Coronary artery (tissue), 2 donors: Measurements from ENCODE around the gene PPP3R2.
"Not testable (repeated sequence)": the region's sequence is repeated elsewhere in the genome, so short reads cannot be mapped to it uniquely, and the experiment has no call there.

Experiments
- DNase-seq: peaks from one replicate; pipeline ENCODE4 v3.0.0-alpha.2; 2017; ENCODE audit warnings: low spot score
- H3K27ac ChIP-seq, 2 donors: fragments of 200-600 bp; sonication (generic); one replicate each; pipeline ENCODE4 v1.5.1; 2016 to 2019
- H3K4me3 ChIP-seq: fragments of 200-600 bp; sonication (generic); 2 replicates; pipeline ENCODE4 v1.5.1; 2016; ENCODE audit warnings: mild to moderate bottlenecking, moderate library complexity
- CTCF ChIP-seq: fragments of 200-600 bp; sonication (generic); IDR thresholded peaks from one replicate; pipeline ENCODE4 v1.5.1; 2019; ENCODE audit warnings: antibody characterized with exemption

The PPP3R2 gene

DNA sequence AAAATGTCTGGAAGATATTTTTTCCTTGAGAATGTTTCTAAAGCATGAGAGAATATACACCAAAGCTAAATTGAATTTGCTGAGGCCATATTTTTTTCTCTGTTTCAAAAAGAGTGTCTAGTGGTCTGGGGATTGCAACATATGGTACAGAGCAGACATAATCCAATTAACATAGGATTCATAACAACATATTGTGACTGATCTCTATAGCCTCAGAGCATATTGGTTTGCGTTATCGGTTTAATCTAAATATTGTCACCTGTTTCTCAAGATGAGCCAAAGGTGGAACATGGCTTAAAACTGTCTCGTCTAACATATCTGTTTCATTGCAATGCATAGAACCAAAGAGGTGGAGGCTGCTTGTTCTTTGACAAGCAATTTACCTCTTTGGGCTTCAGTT, 3.9 kb downstream of the PPP3R2 start:
- Histone ChIP-seq H3K4me3 (no peak overlapping the region), H3K27ac (no peak overlapping the region)
- no peak for TF ChIP-seq CTCF
- no peak for DNase-seq

GRCh38 chr9:101590074-101590473, 4.7 kb downstream of the PPP3R2 start:
- not testable (repeated sequence) for DNase-seq, H3K27ac ChIP-seq, H3K4me3 ChIP-seq

GRCh38 chr9:101587332-101588043, 7.3 kb downstream of the PPP3R2 start:
- Histone ChIP-seq H3K4me3 (no peak overlapping the region), H3K27ac (no peak overlapping the region)
- no peak for DNase-seq
- TF ChIP-seq CTCF: no peak

GRCh38 chr9:101586651-101587050, 8.1 kb downstream of the PPP3R2 start:
- no peak for TF ChIP-seq CTCF
- Histone ChIP-seq H3K4me3 (no peak overlapping the region), H3K27ac (no peak overlapping the region)
- no peak for DNase-seq

DNA sequence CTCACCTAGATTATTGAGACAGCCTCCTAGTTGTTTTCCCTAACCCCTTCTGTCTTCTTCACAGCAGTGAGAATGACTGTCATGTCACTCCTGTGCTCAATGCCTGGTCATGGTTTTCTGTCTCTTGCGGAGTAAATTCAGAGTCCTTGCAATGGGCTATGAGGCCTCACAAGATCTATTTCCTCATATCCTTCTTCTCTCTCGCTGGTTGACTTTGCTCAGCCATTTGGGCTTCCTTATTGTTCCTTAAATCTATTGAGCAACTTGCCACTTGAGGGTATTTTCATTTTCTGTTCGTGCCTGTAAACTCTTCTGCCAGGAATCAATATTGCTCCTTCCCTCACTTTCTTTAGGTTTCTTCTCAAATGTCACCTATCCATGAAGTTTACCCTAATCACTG, 9.0 kb downstream of the PPP3R2 start:
- no peak for TF ChIP-seq CTCF
- Histone ChIP-seq H3K4me3 (no peak overlapping the region), H3K27ac (peak overlapping the region in 1 of 2 donors; percentile 24)
- no peak for DNase-seq

- TF ChIP-seq CTCF: no peak
- DNase-seq: no peak
- no peak overlapping the region for H3K27ac ChIP-seq
- no peak overlapping the region for H3K4me3 ChIP-seq
These were observed 12.2 kb downstream of the PPP3R2 start for GRCh38 chr9:101582553-101582952.

- no peak overlapping the region for H3K4me3 ChIP-seq
- no peak overlapping the region for H3K27ac ChIP-seq
- DNase-seq: no peak
- no peak for TF ChIP-seq CTCF
These were observed 14.8 kb downstream of the PPP3R2 start for GRCh38 chr9:101579711-101580545.
